NT2/D1 (cell line): ENCODE results near the gene SCUBE2.

Experiments used
- DNase-seq: peaks from one replicate; pipeline ENCODE4 v3.0.0-alpha.2; 2011; ENCODE audit warnings: low read depth, low spot score
- H3K27me3 ChIP-seq: 2 replicates; pipeline ENCODE4 v1.6.0; 2011; ENCODE audit warnings: mild to moderate bottlenecking; ENCODE audit not compliant: insufficient read length, insufficient read depth
- H3K36me3 ChIP-seq: 2 replicates; pipeline ENCODE4 v1.6.1; 2011; ENCODE audit warnings: mild to moderate bottlenecking, low read length, mixed read lengths; ENCODE audit not compliant: insufficient read depth, insufficient read length
- H3K4me1 ChIP-seq: 2 replicates; pipeline ENCODE4 v1.5.1; 2011; ENCODE audit not compliant: insufficient read depth, insufficient read length
- H3K4me3 ChIP-seq: 2 replicates; pipeline ENCODE4 v1.5.1; 2011; ENCODE audit warnings: low read depth; ENCODE audit not compliant: insufficient read length
- H3K9ac ChIP-seq: 2 replicates; pipeline ENCODE4 v1.6.0; 2011; ENCODE audit warnings: low read depth; ENCODE audit not compliant: insufficient read length
- H3K9me3 ChIP-seq: 2 replicates; pipeline ENCODE4 v1.5.1; 2011; ENCODE audit warnings: mild to moderate bottlenecking, low read length; ENCODE audit not compliant: insufficient read depth
- SUZ12 ChIP-seq: IDR thresholded peaks from 2 replicates; pipeline ENCODE4 v1.6.1; 2011; ENCODE audit not compliant: insufficient read length, insufficient read depth; ENCODE audit errors: extremely low read depth
- YY1 ChIP-seq: IDR thresholded peaks from 2 replicates; pipeline ENCODE4 v1.6.1; 2011; ENCODE audit not compliant: insufficient read length, insufficient read depth
- ZNF274 ChIP-seq: IDR thresholded peaks from 2 replicates; pipeline ENCODE4 v1.6.1; 2011; ENCODE audit warnings: mild to moderate bottlenecking, low read depth, low read length

Gene SCUBE2

GRCh38 chr11:9059406-9059805 lies 32.0 kb downstream of the SCUBE2 start:
- H3K9ac ChIP-seq, result no peak overlapping the region
- no peaks in the 10 kb centered on the region for H3K9me3 ChIP-seq
- H3K4me3 ChIP-seq, result no peak overlapping the region
- no peaks in the 10 kb centered on the region for H3K4me1 ChIP-seq
- no peak for TF ChIP-seq ZNF274
- TF ChIP-seq SUZ12, result no peak
- no peak for TF ChIP-seq YY1
- H3K36me3 ChIP-seq, result no peaks in the 10 kb centered on the region
- no peak for DNase-seq
- no peaks in the 10 kb centered on the region for H3K27me3 ChIP-seq

- no peak overlapping the region for H3K9ac ChIP-seq
- no peaks in the 10 kb centered on the region for H3K27me3 ChIP-seq
- TF ChIP-seq ZNF274 (no peak), YY1 (no peak), SUZ12 (no peak)
- H3K36me3 ChIP-seq, result no peaks in the 10 kb centered on the region
- DNase-seq, result no peak
- no peaks in the 10 kb centered on the region for H3K9me3 ChIP-seq
- H3K4me3 ChIP-seq, result no peak overlapping the region
- H3K4me1 ChIP-seq, result no peaks in the 10 kb centered on the region
These were observed 33.5 kb downstream of the SCUBE2 start for GRCh38 chr11:9057888-9058287.

- TF ChIP-seq ZNF274, result no peak
- TF ChIP-seq SUZ12, result no peak
- no peak for TF ChIP-seq YY1
- no peak overlapping the region for H3K9ac ChIP-seq
- H3K4me1 ChIP-seq, result no peaks in the 10 kb centered on the region
- H3K36me3 ChIP-seq, result no peaks in the 10 kb centered on the region
- no peak overlapping the region for H3K4me3 ChIP-seq
- H3K27me3 ChIP-seq, result no peaks in the 10 kb centered on the region
- no peaks in the 10 kb centered on the region for H3K9me3 ChIP-seq
- DNase-seq, result no peak
These were observed 34.4 kb downstream of the SCUBE2 start for GRCh38 chr11:9057007-9057406.

DNA sequence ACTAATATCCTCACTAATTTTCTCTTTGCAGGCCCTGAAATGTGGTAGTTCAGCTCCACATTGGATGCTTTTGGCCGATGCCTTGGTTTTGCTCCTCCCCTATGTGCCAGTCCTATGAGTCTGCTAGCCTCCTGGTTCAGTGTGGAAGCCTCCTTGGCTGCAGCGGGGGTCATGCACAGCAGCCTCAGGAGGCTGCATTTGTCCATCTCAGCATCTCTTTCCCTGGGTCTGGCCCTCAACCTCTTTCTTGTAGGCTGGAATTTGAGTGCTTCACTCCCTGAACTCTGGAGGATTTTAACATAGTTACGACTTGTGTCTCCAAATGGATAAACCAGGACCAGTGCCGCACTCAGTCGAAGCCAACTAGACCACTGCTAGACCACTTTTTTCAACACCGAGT lies 34.9 kb downstream of the SCUBE2 start:
- Histone ChIP-seq H3K4me3 (no peak overlapping the region), H3K27me3 (no peaks in the 10 kb centered on the region), H3K9me3 (no peaks in the 10 kb centered on the region), H3K36me3 (no peaks in the 10 kb centered on the region), H3K4me1 (no peaks in the 10 kb centered on the region), H3K9ac (no peak overlapping the region)
- DNase-seq, result no peak
- TF ChIP-seq SUZ12, result no peak
- no peak for TF ChIP-seq YY1
- no peak for TF ChIP-seq ZNF274

DNA sequence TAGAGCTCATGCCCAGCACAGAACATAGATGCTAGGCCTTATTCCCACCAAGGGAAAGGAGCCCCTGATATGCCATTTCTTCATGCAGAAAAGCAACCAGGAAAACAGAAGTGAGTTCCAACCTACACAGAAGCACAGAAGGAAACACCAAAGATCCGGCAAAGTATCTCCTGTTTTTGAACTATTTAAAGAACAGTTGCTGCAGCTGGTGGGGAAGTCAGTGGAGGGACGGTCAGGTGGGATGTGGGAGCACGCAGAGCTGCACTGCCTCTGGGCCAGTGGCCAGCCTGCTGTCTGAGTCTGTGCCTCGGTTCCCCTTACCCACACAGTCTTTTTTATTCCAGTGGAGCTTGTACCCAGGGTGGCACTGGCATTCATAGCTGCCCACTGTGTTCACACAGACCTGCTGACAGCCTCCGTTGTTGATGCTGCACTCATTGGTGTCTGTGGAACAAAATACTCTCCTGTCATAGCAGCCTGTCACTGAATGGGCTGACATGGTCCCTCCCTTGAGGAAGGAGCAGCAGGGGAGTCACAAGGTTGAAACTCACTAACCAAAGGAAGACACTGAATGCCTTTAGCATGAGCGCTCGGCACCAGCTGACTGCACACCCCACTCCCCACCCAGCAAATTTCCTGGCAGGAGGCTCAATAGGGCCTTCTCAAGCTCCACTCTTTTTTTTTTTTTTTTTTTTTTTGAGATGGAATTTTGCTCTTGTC lies 37.9 kb downstream of the SCUBE2 start:
- Histone ChIP-seq H3K36me3 (no peaks in the 10 kb centered on the region), H3K4me1 (no peaks in the 10 kb centered on the region), H3K9me3 (no peaks in the 10 kb centered on the region), H3K27me3 (no peaks in the 10 kb centered on the region), H3K9ac (no peak overlapping the region), H3K4me3 (no peak overlapping the region)
- no peak for DNase-seq
- TF ChIP-seq SUZ12 (no peak), YY1 (no peak), ZNF274 (no peak)

DNA sequence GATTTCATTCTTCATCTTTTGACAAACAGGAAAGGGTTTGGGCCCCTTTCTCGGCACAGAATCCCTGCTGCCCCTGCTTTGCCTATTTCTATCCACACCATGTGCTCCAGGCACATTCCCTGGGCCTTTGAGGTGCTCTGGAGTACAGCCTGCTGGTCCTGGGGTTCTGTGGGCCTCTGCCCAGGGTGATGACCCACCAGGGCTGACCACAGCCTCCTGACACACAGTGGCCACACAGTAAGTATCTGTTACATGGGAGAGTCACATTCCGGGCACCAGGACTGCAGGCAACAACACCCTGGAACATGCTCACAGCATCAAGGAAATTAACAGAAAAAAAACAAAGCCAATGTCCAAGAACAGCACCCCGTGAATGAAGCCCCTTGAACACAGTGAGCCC lies 39.1 kb downstream of the SCUBE2 start:
- H3K4me1 ChIP-seq, result no peaks in the 10 kb centered on the region
- H3K9ac ChIP-seq, result no peak overlapping the region
- TF ChIP-seq ZNF274, result no peak
- TF ChIP-seq SUZ12, result no peak
- TF ChIP-seq YY1, result no peak
- H3K27me3 ChIP-seq, result no peaks in the 10 kb centered on the region
- no peak overlapping the region for H3K4me3 ChIP-seq
- H3K9me3 ChIP-seq, result no peaks in the 10 kb centered on the region
- no peak for DNase-seq
- H3K36me3 ChIP-seq, result no peaks in the 10 kb centered on the region

DNA sequence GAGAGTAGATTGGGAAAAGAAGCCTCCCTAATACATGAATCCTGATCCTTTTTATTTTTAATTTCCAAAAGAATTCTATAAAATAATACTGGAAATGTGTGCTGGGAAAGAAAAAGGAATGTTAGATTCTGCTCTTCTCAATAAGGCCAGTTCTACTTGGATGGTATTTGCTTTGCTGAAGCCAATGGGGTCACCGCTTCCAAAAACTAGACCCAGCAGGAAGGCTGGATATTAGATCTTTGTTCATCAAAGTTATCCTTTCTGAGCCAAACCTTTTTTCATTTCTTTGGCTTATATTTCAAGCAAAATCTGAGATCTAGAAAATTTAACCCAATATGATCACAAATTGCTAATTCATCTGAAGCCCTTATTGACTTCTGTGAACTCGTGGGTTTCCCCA lies 41.4 kb downstream of the SCUBE2 start:
- DNase-seq, result no peak
- H3K4me1 ChIP-seq, result no peaks in the 10 kb centered on the region
- no peak overlapping the region for H3K4me3 ChIP-seq
- H3K27me3 ChIP-seq, result no peaks in the 10 kb centered on the region
- no peaks in the 10 kb centered on the region for H3K36me3 ChIP-seq
- TF ChIP-seq ZNF274 (no peak), SUZ12 (no peak)
- H3K9ac ChIP-seq, result no peak overlapping the region
- H3K9me3 ChIP-seq, result no peaks in the 10 kb centered on the region
